GM12891 (cell line): ENCODE data around the gene CATSPERE.

Experiments used
- DNase-seq: peaks from one replicate; pipeline ENCODE4 v3.0.0; 2011; ENCODE audit warnings: low spot score; ENCODE audit not compliant: insufficient read length
- FAIRE-seq: peaks from 2 replicates; lab custom pipeline; 2011; peaks lifted over from hg19 to GRCh38; lab: Jason Lieb, UNC
- PAX5 ChIP-seq: IDR thresholded peaks from 2 replicates; pipeline ENCODE4 v1.6.1; 2011; ENCODE audit warnings: low read length, moderate library complexity, mild to moderate bottlenecking; ENCODE audit not compliant: insufficient read depth, severe bottlenecking
- POLR2A ChIP-seq: IDR thresholded peaks from 2 replicates; pipeline ENCODE4 v1.6.1; 2011; ENCODE audit warnings: low read depth, low read length, control low read depth
- POLR2AphosphoS5 ChIP-seq: IDR thresholded peaks from 2 replicates; pipeline ENCODE4 v1.6.1; 2011; ENCODE audit warnings: low read depth, low read length, control low read depth
- POU2F2 ChIP-seq: IDR thresholded peaks from 2 replicates; pipeline ENCODE4 v1.6.1; 2011; ENCODE audit warnings: low read depth, mild to moderate bottlenecking, control low read depth, low read length, moderate library complexity
- SPI1 ChIP-seq: IDR thresholded peaks from 2 replicates; pipeline ENCODE4 v1.6.1; 2011; ENCODE audit warnings: low read depth, low read length, control low read depth
- TAF1 ChIP-seq: IDR thresholded peaks from 2 replicates; pipeline ENCODE4 v1.6.1; 2011; ENCODE audit warnings: low read depth, low read length, control low read depth

The CATSPERE gene

GRCh38 chr1:244435562-244436205, 25.4 kb upstream of the CATSPERE start:
- no peak for DNase-seq
- FAIRE-seq, result peak; percentile 50

GRCh38 chr1:244436336-244437085, 24.6 kb upstream of the CATSPERE start:
- DNase-seq (no peak), FAIRE-seq (no peak)
- no peak for TF ChIP-seq PAX5
- no peak for TF ChIP-seq POU2F2
- no peak for TF ChIP-seq POLR2A
- TF ChIP-seq POLR2AphosphoS5, result no peak
- TF ChIP-seq SPI1, result no peak
- no peak for TF ChIP-seq TAF1

More at GRCh38 chr1:244435562-244436205, 25.4 kb upstream of the CATSPERE start:
- TF ChIP-seq PAX5 (no peak), TAF1 (no peak), SPI1 (no peak), POU2F2 (no peak)

DNA sequence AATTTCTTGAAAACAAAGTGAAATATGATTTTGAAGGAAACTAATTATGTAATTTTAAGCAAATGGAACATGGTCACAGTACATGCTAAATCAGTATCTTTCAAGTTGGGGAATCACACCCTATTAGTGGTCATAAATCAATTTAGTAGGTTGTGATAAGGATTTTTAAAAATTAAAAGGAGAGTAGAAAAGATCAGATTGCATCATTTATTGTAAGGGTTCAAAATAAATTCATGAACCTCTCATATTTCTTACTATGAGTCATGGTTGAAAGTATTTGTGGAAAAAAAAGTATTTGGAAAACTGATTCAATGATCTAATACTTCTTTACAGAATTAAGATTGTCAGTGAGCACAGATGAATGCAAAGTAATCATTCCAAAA, 24.0 kb upstream of the CATSPERE start:
- TF ChIP-seq PAX5 (no peak), POLR2AphosphoS5 (no peak), POLR2A (no peak), SPI1 (no peak), TAF1 (no peak), POU2F2 (no peak)
- DNase-seq (no peak), FAIRE-seq (no peak)

- no peak for TF ChIP-seq POU2F2
- 0 out of 2 replicates have a peak, but pooled peaks have one; percentile 9 for TF ChIP-seq POLR2AphosphoS5
- TF ChIP-seq PAX5, result no peak
- peak; percentile 40; the same call in 1 of the 2 replicates for TF ChIP-seq POLR2A
- TF ChIP-seq SPI1, result no peak
- no peak for TF ChIP-seq TAF1
- DNase-seq (no peak), FAIRE-seq (no peak)
Observed at GRCh38 chr1:244439391-244440032, 21.6 kb upstream of the CATSPERE start.

- peak; percentile 13 for FAIRE-seq
- no peak for DNase-seq
- no peak for TF ChIP-seq PAX5
- TF ChIP-seq POLR2AphosphoS5, result no peak
- TF ChIP-seq TAF1, result no peak
- 0 out of 2 replicates have a peak, but pooled peaks have one; percentile 15 for TF ChIP-seq POLR2A
Observed at GRCh38 chr1:244442850-244443249, 18.2 kb upstream of the CATSPERE start.

DNA sequence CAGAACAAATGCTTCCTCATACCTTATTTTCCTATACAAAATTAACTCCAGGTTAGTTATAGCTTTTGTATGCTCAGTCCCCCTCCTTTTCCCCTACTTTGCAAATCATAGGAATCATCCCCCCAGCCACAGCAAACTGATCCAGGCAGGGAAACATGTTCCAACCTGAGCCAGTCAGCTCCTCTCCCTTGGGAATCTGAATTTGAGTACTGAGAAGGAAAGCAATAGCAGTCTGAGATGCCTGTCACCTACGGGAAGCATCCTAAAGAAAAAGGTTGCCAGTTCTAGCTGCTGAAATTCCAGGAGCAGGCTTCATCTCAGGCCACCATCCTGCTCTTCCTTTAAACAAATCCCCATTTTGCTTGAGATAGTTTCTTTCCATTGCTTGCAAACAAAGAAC, 16.2 kb upstream of the CATSPERE start:
- DNase-seq (no peak), FAIRE-seq (no peak)
- TF ChIP-seq POLR2AphosphoS5 (no peak), SPI1 (no peak), POU2F2 (no peak), TAF1 (no peak), PAX5 (no peak), POLR2A (no peak)

DNA sequence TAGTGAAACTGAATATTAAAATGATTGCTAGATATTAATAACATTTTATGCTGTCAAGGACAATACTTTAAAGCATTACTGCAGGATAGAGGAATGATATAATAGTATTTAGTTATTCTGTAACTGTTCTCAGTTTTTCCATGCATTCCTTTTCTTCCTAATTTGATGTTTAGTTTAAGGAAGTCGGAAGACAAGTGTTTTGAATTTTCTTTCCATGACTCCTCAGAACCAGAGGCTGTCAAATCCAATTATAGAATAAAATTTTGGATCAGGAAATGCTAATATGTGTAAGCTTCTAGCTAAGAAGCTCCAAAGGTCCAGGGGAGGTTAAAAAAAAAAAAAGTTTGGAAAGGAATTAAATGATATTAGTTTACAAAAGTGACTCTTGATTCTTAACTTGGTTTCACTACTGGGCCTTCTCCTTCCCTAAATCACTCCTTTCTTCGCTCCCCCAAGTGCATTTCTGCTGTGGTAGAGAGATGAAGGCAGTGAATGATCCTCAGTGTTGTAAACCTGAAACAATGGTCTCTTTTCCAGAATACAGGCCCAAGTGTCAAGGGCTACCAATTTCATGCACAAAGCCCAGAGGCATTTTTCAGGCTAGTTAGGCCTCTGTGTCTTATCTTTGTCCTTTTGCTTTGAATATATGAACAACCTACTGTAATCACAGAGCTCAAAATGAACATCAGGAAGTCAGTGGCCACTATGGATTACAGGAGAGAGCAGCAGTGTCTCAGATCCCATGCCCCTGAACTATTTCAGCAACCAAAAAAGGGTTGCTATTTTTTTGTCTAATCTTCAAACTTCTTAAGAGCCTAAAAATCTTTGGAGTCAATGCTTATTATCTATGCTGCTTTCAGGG, 15.5 kb upstream of the CATSPERE start:
- FAIRE-seq (no peak), DNase-seq (no peak)
- TF ChIP-seq POLR2AphosphoS5, result no peak
- TF ChIP-seq PAX5, result no peak
- TF ChIP-seq SPI1, result no peak
- no peak for TF ChIP-seq POLR2A
- no peak for TF ChIP-seq POU2F2
- TF ChIP-seq TAF1, result no peak

DNA sequence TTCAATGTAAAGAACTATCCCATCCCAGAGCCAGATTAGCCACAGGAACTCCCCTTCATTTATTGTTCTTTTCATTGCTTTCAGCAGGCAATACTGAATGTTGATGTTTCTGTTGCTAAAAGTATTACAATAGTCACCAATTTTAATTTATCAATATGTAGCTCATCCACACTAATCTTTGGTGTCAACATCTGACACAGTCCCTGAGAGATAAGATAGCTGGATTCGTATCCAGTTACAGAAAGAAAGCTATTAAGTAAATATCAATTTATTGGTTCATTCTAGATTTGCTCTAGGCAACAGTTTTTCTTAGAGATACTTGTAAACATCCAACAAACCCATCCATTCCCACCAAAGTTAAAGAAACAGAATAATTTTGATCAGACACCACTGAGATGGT, 14.0 kb upstream of the CATSPERE start:
- no peak for DNase-seq
- TF ChIP-seq POU2F2, result no peak
- no peak for TF ChIP-seq POLR2AphosphoS5
- no peak for TF ChIP-seq POLR2A
- no peak for TF ChIP-seq PAX5
- no peak for TF ChIP-seq TAF1
- TF ChIP-seq SPI1, result no peak
- FAIRE-seq, result no peak

- TF ChIP-seq SPI1 (no peak), POLR2A (no peak), TAF1 (no peak), POLR2AphosphoS5 (no peak), POU2F2 (no peak), PAX5 (no peak)
- FAIRE-seq, result no peak
- no peak for DNase-seq
Observed at GRCh38 chr1:244447552-244447951, 13.5 kb upstream of the CATSPERE start.
